Measurements from ENCODE around the gene UCHL3.

- TF ChIP-seq POLR2A (IDR thresholded peaks at IDR 0.05; ENCODE audit: low read length): no peak
- TF ChIP-seq CTCF (IDR thresholded peaks at IDR 0.05): no peak
- no peak for TF ChIP-seq JUN (IDR thresholded peaks at IDR 0.05)
- TF ChIP-seq CBX2 (IDR thresholded peaks at IDR 0.05; ENCODE audit: borderline replicate concordance, low read depth): no peak
- TF ChIP-seq EP300 (IDR thresholded peaks at IDR 0.05): no peak
- TF ChIP-seq REST (IDR thresholded peaks at IDR 0.05): no peak
- TF ChIP-seq RAD21 (conservative IDR thresholded peaks at IDR 0.05 in 1 of 2, IDR thresholded peaks at IDR 0.05 in 1 of 2): no peak
- TF ChIP-seq MYC (IDR thresholded peaks at IDR 0.05; ENCODE audit: borderline replicate concordance, low read length): no peak
- TF ChIP-seq JUNB (IDR thresholded peaks at IDR 0.05): no peak
- TF ChIP-seq SMC3 (IDR thresholded peaks at IDR 0.05): no peak
- no peak for TF ChIP-seq TP53 (CRISPR knock-in tag; IDR thresholded peaks at IDR 0.05)
- TF ChIP-seq NFE2L2 (conservative IDR thresholded peaks at IDR 0.05; ENCODE audit: low read length): no peak
- TF ChIP-seq GATA3 (IDR thresholded peaks at IDR 0.05; ENCODE audit: borderline replicate concordance): no peak
- no peak for TF ChIP-seq KDM1A (IDR thresholded peaks at IDR 0.05; ENCODE audit: low read depth)
Measured at GRCh38 chr13:75544681-75545330, 4.8 kb upstream of the UCHL3 start.

Data from A549 (cell line).